Measurements from ENCODE around the gene DNASE1L3.
A peak's percentile ranks its signal among the peaks of the same experiment; 100 is the strongest.

Gene DNASE1L3

DNA sequence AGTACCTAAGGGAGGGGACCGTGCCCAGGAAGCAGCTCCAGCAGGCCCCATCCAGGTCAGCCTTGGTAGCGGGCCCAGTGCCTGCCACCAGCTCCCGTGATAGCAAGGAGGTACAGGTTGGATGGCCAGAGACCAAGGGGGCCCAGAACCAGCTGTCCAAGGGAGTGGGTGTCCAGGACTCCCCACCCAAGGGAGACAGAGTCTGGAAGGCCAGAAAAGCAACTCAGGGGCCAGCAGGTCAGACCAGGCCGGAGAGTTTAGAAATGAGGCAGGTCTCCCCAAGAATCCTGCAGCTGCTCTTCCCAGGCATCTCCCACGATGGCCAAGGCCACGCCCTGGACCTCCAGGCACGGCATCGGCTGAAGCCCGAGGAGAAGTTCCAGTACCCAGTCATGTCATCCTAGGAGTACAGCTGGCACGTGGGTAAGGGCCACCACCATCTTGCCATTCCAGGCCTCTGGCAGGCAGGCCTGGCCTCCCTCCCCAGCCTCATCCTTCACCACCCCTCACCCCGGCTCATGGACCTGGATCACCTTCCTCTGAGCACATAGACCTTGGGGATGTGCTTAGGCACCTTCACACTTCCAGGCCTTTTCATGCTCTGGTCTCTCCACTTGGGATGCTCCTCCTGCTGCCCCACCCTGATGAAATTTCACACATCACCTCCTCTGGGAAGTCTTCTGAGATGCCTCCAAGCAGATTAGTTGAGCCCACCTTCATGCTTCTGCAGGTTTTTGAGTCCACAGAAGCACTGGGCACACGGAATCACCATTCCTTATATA lies 30.5 kb downstream of the DNASE1L3 start:
- H3K27ac ChIP-seq: peak overlapping the region; percentile 17
- DNase-seq (ENCODE audit: low read depth, low spot score): no peak

DNA sequence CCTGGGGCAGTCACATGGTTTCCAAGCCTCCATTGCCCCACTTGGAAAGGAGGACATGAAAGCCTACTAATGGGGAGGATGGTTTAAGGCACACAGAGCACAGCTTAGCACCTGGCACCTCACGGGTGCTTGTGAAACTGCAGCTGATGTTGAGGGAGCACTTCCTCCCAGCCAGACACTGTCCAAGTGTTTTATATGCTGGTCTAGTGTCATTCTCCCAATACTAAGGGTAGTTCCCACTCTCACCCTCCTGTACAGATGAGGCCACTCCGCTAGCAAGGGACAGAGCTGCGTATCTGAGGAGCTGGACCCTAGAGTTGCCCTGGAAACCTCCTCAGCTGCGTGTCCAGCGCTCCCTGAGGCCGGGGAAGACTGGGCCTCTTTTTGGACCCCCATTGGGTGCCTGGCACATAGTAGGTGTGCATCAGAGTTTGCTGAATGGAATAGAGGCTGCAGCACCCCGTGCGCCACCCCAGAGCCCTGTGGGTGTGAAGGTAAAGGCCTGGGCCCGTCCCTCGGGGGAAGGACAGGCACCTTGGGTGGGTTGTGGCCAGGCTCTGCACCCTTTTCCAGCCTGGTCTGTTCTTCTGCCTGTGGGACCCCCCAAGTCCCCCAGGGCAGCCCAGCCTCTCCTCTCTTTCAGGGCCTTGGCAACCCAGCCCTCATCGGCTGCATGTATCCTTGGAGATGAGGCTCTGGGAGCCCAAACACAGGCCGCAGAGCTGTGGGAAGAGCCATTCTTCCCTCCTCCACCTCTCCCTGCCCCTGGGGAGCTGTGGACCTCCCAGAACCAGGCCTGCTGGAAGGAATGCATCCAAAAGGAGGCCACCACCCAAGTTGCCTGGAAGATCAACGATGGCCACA lies 31.3 kb downstream of the DNASE1L3 start:
- no peak for DNase-seq (ENCODE audit: low read depth, low spot score)

DNA sequence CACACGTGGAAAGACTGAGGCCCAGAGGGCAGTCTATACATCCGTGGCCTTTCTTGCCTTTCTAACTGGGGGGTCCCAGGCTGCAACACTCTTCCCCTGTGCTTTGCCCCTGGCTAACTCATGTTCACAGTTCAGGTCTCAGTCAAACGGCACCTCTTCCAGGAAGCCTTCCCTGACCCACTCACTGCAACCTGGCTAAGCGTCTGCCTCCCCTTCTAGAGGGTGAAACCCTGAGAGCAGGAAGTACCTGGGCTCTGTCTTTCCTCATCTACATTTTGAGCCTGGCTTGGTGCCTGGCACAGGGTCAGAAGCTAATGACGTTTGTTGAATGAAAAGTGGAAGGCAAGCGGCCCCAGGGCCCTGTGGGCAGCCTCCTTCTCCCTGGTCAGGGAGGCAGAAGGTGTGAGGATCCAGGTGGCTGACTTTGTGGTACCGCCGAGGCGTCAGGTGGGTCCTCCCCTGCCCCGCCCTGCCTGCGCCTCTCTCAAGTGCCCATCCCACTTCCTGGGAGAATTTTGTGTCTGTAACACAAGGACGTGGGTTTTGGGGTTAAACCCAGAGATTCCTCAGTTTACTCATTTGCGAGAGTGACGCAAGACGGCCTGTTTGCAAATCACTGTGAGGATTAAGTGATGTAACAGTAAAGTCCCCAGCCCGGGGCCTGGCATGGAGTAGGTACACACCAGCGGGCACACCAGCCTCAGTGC lies 32.1 kb downstream of the DNASE1L3 start:
- DNase-seq (ENCODE audit: low read depth, low spot score): no peak
- peak overlapping the region; percentile 17 for H3K27ac ChIP-seq

More for the DNA sequence above, 31.3 kb downstream of the DNASE1L3 start:
- H3K27ac ChIP-seq: peak overlapping the region; percentile 17

DNA sequence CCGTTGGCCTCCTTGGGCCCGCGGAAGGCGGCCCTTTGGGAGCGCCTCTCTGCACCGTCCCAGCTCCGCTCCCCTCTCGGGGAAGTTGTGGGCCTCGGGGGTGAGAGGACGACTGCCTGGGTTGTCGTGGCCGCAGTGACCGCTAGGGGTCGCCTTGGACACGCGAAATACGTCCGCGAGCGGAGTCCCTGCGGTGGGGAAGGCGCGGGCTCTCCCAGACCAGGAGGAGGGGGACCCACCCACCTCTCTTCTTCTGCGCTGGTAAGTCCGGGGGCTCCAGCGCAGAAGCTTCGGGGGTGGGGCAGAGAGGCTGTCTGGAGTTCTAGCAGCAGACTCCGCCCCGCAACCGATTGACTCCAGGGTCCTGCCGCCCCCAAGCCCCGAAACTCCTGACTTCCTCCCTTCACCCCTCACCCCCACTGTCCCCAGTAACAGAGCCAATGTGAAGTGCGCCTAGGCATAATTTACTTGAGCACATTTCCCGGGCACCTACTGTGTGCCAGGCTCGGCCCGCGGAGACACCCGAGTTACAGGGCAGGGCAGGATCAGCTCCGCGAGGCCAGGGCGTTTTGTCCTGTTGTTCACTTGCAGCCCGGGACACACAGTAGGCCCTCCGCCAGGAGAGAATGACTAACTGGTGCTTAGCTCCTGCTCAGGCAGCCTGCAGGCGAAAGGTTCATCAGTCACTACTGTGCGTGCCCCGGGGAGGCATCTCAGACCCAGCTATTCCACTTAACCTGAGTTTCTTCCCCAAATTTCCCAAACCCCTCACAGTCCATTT lies 32.8 kb downstream of the DNASE1L3 start:
- no peak for DNase-seq (ENCODE audit: low read depth, low spot score)
- peak overlapping the region; percentile 61 for H3K27ac ChIP-seq

GRCh38 chr3:58176827-58177489 lies 33.8 kb downstream of the DNASE1L3 start:
- DNase-seq (ENCODE audit: low read depth, low spot score): no peak
- H3K27ac ChIP-seq: peak overlapping the region; percentile 61

DNA sequence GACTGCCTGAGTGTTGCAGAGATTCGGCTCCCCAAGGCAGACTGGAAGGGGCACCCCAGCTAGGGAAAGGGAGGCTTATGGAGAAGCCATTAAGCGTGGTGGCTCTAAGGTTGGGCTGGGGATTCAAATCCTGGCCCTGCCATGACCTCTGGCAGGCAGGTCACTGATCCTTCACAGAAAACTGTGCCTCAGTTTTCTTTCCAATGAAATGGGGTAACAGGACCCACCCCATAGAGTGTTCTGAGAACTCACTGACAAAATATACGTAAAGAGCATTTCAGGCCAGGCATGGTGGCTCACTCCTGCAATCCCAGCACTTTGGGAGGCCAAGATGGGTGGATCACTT lies 34.6 kb downstream of the DNASE1L3 start:
- no peak for DNase-seq (ENCODE audit: low read depth, low spot score)
- H3K27ac ChIP-seq: peak overlapping the region; percentile 61

DNA sequence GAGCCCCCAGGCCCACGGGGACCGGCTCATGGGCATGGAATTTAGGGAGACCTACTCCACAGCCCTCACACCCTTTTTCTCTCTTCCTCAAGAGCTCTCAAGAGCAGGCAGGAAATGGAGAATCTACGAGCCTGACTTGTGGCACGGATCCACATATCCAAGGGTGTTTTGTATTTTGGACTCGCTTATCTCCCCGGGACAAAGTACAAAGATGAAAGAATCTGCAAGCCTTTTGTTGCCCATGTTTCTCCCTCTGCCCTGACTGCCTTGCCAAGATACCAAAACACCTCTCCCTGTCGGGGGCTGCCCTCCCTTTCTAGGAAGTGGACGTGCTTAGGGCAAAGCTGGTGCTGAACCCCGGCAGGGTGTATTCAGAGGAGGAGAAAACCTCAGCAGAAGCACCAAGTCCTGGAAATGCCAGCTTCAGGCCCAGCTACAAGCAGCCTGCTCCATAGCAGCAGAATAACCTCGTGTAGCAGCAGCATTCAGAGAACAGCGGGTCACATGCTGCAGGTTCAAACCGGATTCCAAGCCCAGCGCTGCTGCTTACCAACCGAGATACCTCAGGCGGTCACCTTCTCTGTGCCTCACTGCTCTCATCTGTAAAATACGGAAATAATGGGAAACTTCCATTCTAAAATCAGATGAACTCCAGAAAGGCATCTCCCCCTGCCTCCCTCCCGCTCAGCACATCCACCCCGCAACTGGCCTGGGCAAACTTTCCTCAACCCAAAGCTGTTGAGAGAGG lies 35.2 kb downstream of the DNASE1L3 start:
- H3K27ac ChIP-seq: peak overlapping the region; percentile 61
- no peak for DNase-seq (ENCODE audit: low read depth, low spot score)

- peak overlapping the region; percentile 61 for H3K27ac ChIP-seq
- no peak for DNase-seq (ENCODE audit: low read depth, low spot score)
Measured at GRCh38 chr3:58175187-58175436, 35.7 kb downstream of the DNASE1L3 start.

GRCh38 chr3:58173669-58174398 lies 36.9 kb downstream of the DNASE1L3 start:
- peak overlapping the region; percentile 61 for H3K27ac ChIP-seq
- no peak for DNase-seq (ENCODE audit: low read depth, low spot score)

DNA sequence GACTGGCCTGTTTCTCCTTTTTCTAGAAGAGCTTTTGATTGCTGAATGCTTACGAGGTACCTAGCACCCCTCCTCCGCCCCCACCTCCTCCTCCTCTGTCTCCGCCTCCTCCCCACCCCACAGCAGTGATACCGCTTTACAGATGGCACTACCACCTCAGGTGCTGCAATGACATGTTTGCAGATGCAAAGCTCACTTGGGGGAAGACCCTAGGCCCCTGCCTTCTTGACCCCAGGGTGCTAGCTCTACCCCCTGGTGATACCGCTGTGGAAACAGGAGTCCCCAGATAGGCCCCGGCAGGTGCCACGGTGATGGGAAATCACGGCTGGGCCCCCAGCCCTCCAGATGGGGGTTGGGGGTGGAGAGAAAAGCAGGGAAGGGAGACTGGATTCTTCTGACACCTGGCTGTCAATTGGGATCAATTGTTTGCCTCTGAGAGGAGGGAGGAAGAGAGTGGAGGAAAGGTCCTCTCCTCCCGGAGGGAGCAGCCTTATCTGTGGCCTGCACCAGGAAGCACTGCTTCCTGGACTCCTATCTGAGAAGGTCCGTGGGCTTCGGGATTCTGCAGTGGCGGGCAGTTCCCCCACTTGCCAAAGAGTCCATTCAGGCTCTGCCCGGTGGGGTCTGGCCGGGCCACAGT lies 37.6 kb downstream of the DNASE1L3 start:
- no peak overlapping the region for H3K27ac ChIP-seq
- DNase-seq (ENCODE audit: low read depth, low spot score): no peak

DNA sequence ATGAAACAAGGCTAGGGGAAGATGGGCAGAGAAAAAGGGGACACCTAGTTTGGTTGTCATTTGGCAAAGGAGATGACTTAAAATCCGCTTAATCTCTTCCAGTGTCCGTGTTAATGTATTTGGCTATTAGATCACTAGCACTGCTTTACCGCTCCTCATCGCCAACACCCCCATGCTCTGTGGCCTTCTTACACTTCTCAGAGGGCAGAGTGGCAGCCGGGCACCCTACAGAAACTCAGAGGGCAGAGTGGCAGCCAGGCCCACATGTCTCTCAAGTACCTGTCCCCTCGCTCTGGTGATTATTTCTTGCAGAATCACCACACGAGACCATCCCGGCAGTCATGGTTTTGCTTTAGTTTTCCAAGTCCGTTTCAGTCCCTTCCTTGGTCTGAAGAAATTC lies 39.6 kb downstream of the DNASE1L3 start:
- no peak overlapping the region for H3K27ac ChIP-seq
- no peak for DNase-seq (ENCODE audit: low read depth, low spot score)

DNA sequence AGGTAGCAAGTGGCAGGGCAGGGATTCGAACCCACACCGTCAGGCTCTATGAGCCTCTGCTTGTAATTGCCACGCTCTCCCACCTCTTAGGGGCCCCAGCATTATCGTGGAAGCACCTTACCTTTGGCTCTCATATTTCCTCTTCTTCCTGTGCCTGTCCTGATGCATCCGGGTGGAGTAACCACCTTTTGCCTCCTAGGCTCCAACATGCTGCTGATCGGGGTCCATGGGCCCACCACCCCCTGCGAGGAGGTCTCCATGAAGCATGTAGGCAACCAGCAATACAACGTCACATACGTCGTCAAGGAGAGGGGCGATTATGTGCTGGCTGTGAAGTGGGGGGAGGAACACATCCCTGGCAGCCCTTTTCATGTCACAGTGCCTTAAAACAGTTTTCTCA lies 40.4 kb downstream of the DNASE1L3 start:
- DNase-seq (ENCODE audit: low read depth, low spot score): no peak
- H3K27ac ChIP-seq: no peak overlapping the region

DNA sequence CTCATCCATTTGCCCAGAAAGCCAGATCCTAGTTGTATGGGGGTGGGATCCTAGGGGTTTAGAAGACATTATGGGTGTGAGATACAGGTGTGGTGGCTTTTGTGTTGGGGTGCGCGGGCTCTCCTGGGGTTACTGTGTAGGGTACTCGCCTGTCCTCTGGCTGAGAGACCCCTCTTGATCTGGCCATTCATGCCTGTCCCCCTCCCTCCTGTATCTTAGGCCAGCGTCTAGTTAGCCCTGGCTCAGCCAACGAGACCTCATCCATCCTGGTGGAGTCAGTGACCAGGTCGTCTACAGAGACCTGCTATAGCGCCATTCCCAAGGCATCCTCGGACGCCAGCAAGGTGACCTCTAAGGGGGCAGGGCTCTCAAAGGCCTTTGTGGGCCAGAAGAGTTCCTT lies 41.4 kb downstream of the DNASE1L3 start:
- no peak overlapping the region for H3K27ac ChIP-seq
- no peak for DNase-seq (ENCODE audit: low read depth, low spot score)

- DNase-seq (ENCODE audit: low read depth, low spot score): no peak
Measured at GRCh38 chr3:58168498-58168897, 42.3 kb downstream of the DNASE1L3 start.

DNA sequence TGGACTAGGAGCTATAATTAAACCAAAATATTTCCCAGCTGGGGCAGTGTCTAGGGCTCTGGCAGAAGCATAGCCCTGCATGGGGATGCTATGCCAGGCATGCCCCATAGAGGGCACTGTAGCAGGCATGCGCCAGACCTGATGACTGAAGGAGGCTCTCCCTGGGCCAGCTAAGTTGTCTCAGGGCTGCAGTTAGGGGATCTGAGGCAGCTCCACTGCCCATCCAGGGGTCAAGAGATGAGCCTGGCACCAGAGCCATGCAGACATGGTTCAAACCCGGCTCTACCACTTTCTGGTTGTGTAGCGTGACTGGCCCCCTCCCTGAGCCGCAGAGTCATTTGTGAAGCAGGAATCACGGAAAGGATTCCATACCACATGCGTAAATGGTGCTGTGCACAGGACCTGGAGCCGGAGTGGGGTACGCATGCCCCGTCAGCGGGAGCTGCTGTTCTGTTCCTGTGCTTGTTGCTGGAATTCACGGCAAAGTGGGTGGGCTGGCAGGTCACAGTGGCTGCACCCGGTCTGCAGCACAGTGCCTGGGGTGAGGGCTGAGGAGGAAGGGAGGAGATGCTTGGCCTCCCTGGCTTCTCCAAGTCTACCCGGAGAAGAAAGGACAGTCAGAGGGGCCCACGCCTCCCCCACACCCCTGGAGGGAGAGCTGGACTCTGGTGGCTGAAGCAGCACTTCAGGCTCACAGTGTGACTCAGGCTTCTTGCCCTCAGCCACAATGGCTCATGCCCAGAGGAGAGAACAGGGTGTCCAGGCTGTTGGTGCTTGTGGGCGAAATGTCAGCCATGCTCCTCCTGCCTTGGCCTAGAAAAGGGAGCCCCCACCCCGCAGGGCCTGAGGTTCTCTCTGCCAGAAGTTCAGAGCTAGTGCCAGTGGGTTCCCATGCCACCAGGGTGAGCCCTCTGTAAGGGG lies 43.1 kb downstream of the DNASE1L3 start:
- no peak for DNase-seq (ENCODE audit: low read depth, low spot score)
- H3K27ac ChIP-seq: peak overlapping the region; percentile 17

More at GRCh38 chr3:58168498-58168897, 42.3 kb downstream of the DNASE1L3 start:
- H3K27ac ChIP-seq: no peak overlapping the region

- peak overlapping the region; percentile 90 for H3K27ac ChIP-seq
- no peak for DNase-seq (ENCODE audit: low read depth, low spot score)
Measured at GRCh38 chr3:58164906-58165821, 45.6 kb downstream of the DNASE1L3 start.

Data from epithelial cell of prostate (primary cell).